IPS-NIHi7 (cell line): ENCODE results near the gene MRNIP.

Experiments
- DNase-seq: peaks from one replicate; pipeline ENCODE4 v3.0.0; 2012; ENCODE audit warnings: mixed read lengths; ENCODE audit errors: extremely low spot score

The MRNIP gene

GRCh38 chr5:179803651-179804554 is 54.7 kb downstream of the MRNIP start:
- DNase-seq: no peak

- DNase-seq: no peak
Measured at GRCh38 chr5:179802950-179803562, 55.6 kb downstream of the MRNIP start.

GRCh38 chr5:179802207-179802883 is 56.3 kb downstream of the MRNIP start:
- DNase-seq: no peak

- DNase-seq: peak; percentile 79
Measured at GRCh38 chr5:179801304-179802206, 57.1 kb downstream of the MRNIP start.

- no peak for DNase-seq
Measured at GRCh38 chr5:179800696-179801201, 57.9 kb downstream of the MRNIP start.

GRCh38 chr5:179800071-179800695 is 58.4 kb downstream of the MRNIP start:
- no peak for DNase-seq

- DNase-seq: no peak
Measured at GRCh38 chr5:179799644-179799973, 59.0 kb downstream of the MRNIP start.

GRCh38 chr5:179798771-179799643 is 59.6 kb downstream of the MRNIP start:
- no peak for DNase-seq

GRCh38 chr5:179798144-179798770 is 60.4 kb downstream of the MRNIP start:
- DNase-seq: no peak

GRCh38 chr5:179797741-179798140 is 60.9 kb downstream of the MRNIP start:
- DNase-seq: no peak

GRCh38 chr5:179796877-179797608 is 61.6 kb downstream of the MRNIP start:
- no peak for DNase-seq

GRCh38 chr5:179795863-179796833 is 62.5 kb downstream of the MRNIP start:
- peak; percentile 81 for DNase-seq

- DNase-seq: peak; percentile 67
Measured at GRCh38 chr5:179795049-179795862, 63.4 kb downstream of the MRNIP start.

- DNase-seq: no peak
Measured at GRCh38 chr5:179794575-179794974, 64.0 kb downstream of the MRNIP start.

GRCh38 chr5:179794171-179794570 is 64.4 kb downstream of the MRNIP start:
- no peak for DNase-seq

- DNase-seq: no peak
Measured at GRCh38 chr5:179793468-179794139, 65.0 kb downstream of the MRNIP start, which contains the start of gene LTC4S. Gene LTC4S, plus strand, starts transcription at chr5:179793986. Its CDS starts 95 bp downstream, at chr5:179794081.
